ENCODE data around the gene KLF15.

- TF ChIP-seq GATA2 (IDR thresholded peaks at IDR 0.05; ENCODE audit: low read depth, low read length) (no peak), GATA3 (IDR thresholded peaks at IDR 0.05; ENCODE audit: low read depth, low read length) (no peak)
Measured at GRCh38 chr3:126372413-126373145, 15.4 kb upstream of the KLF15 start.
